Neuronal stem cell (in vitro differentiated cells): ENCODE data around the gene PTPRT.

Experiments used
- DNase-seq: peaks from one replicate; pipeline ENCODE4 v3.0.0-alpha.2; 2013; ENCODE audit warnings: low spot score
- H2AFZ ChIP-seq: one replicate; pipeline ENCODE4 v1.6.1; 2013; ENCODE audit warnings: mild to moderate bottlenecking, low read length, inconsistent platforms
- H2AK5ac ChIP-seq: 2 replicates; pipeline ENCODE4 v1.6.1; 2013; ENCODE audit warnings: low read depth, mild to moderate bottlenecking, inconsistent platforms, low read length, moderate library complexity, mixed read lengths
- H2BK120ac ChIP-seq: 2 replicates; pipeline ENCODE4 v1.6.1; 2013; ENCODE audit warnings: low read depth, mild to moderate bottlenecking, inconsistent platforms, low read length, moderate library complexity, mixed read lengths
- H2BK12ac ChIP-seq: one replicate; pipeline ENCODE4 v1.6.1; 2013; ENCODE audit warnings: low read length, inconsistent platforms
- H2BK15ac ChIP-seq: 2 replicates; pipeline ENCODE4 v1.6.1; 2013; ENCODE audit warnings: mild to moderate bottlenecking, low read length, inconsistent platforms, mixed read lengths
- H2BK5ac ChIP-seq: one replicate; pipeline ENCODE4 v1.6.1; 2013; ENCODE audit warnings: inconsistent platforms, mild to moderate bottlenecking, low read length, moderate library complexity
- H3K14ac ChIP-seq: one replicate; pipeline ENCODE4 v1.6.1; 2013; ENCODE audit warnings: low read length, inconsistent platforms
- H3K18ac ChIP-seq: 2 replicates; pipeline ENCODE4 v1.6.1; 2013; ENCODE audit warnings: low read length, inconsistent platforms
- H3K23ac ChIP-seq: 2 replicates; pipeline ENCODE4 v1.6.1; 2013; ENCODE audit warnings: low read depth, mild to moderate bottlenecking, mixed read lengths, low read length, inconsistent platforms; ENCODE audit not compliant: poor library complexity
- H3K27ac ChIP-seq: replicated peaks from 3 replicates; pipeline ENCODE4 v1.5.1; 2013; ENCODE audit warnings: low read length, inconsistent platforms
- H3K27me3 ChIP-seq, 3 experiments: 2 replicates each; pipeline ENCODE4 v1.6.1; 2013; ENCODE audit warnings: low read length in 3 of 3, mild to moderate bottlenecking in 2 of 3, inconsistent platforms in 1 of 3, low read depth in 1 of 3, mixed read lengths in 1 of 3, moderate library complexity in 1 of 3; ENCODE audit not compliant: control insufficient read depth in 3 of 3, insufficient read depth in 3 of 3
- H3K36me3 ChIP-seq, 2 donors: replicated peaks in 1 of 2; 2 replicates each; pipeline ENCODE4 v1.6.1; 2013; ENCODE audit warnings: low read length in 2 of 2; ENCODE audit not compliant: control insufficient read depth in 2 of 2, insufficient read depth in 2 of 2
- H3K4ac ChIP-seq: 2 replicates; pipeline ENCODE4 v1.6.1; 2013; ENCODE audit warnings: inconsistent platforms, mild to moderate bottlenecking, low read length, moderate library complexity
- H3K4me1 ChIP-seq, 2 donors: 1 replicate in 1 of 2; 2 replicates in 1 of 2; pipeline ENCODE4 v1.6.1; 2013; ENCODE audit warnings: low read length in 2 of 2, low read depth in 1 of 2; ENCODE audit not compliant: control insufficient read depth in 2 of 2, insufficient read depth in 1 of 2
- H3K4me2 ChIP-seq: one replicate; pipeline ENCODE4 v1.6.1; 2013; ENCODE audit warnings: mild to moderate bottlenecking, low read length, inconsistent platforms; ENCODE audit not compliant: insufficient read depth, poor library complexity, severe bottlenecking
- H3K4me3 ChIP-seq, 2 donors: 2 replicates each; pipeline ENCODE4 v1.5.1; 2013; ENCODE audit warnings: low read length in 2 of 2, mild to moderate bottlenecking in 2 of 2, inconsistent platforms in 1 of 2, moderate library complexity in 1 of 2
- H3K79me1 ChIP-seq: one replicate; pipeline ENCODE4 v1.6.1; 2013; ENCODE audit warnings: low read depth, mild to moderate bottlenecking, inconsistent platforms, low read length, moderate library complexity
- H3K9ac ChIP-seq: one replicate; pipeline ENCODE4 v1.6.1; 2013; ENCODE audit warnings: mild to moderate bottlenecking, low read depth, low read length, inconsistent platforms; ENCODE audit not compliant: poor library complexity
- H3K9me3 ChIP-seq, 2 donors: replicated peaks in 1 of 2; 2 replicates each; pipeline versions ENCODE3 to v1.6.1; 2013; ENCODE audit warnings: low read length in 2 of 2, mild to moderate bottlenecking in 2 of 2, inconsistent platforms in 1 of 2, low read depth in 1 of 2, mixed read lengths in 1 of 2, moderate library complexity in 1 of 2; ENCODE audit not compliant: control insufficient read depth in 2 of 2, insufficient read depth in 1 of 2
- H4K8ac ChIP-seq: one replicate; pipeline ENCODE4 v1.6.1; 2013; ENCODE audit warnings: low read depth, mild to moderate bottlenecking, inconsistent platforms, low read length, moderate library complexity
- H4K91ac ChIP-seq: one replicate; pipeline ENCODE4 v1.6.1; 2013; ENCODE audit warnings: low read length, low read depth, mild to moderate bottlenecking, inconsistent platforms; ENCODE audit not compliant: poor library complexity
- WGBS, 2 donors: extraction: QIAGEN DNeasy Blood & Tissue Kit; methylation state at CpG; one replicate each; pipeline ENCODE4 v1.1.7; 2013; ENCODE audit warnings: missing lambda C conversion rate in 2 of 2, mixed read lengths in 1 of 2; ENCODE audit not compliant: insufficient read length in 2 of 2, insufficient replicate concordance in 1 of 2; ENCODE audit errors: extremely low coverage in 2 of 2; 5-methylcytosine and 5-hydroxymethylcytosine counted together

The PTPRT gene

GRCh38 chr20:42183147-42183546 is 1006.6 kb downstream of the PTPRT start:
- H3K4me2 ChIP-seq: no peak overlapping the region
- no peak overlapping the region for H3K18ac ChIP-seq
- no peak overlapping the region for H2BK5ac ChIP-seq
- no peak overlapping the region for H3K4ac ChIP-seq
- no peak overlapping the region for H2BK120ac ChIP-seq
- H2AK5ac ChIP-seq: no peak overlapping the region
- no peak overlapping the region for H2BK12ac ChIP-seq
- no peak overlapping the region for H2BK15ac ChIP-seq
- no peak overlapping the region for H3K23ac ChIP-seq
- H4K8ac ChIP-seq: no peak overlapping the region
- H3K27ac ChIP-seq: no peak overlapping the region
- H3K36me3 ChIP-seq: no peaks in the 10 kb centered on the region
- no CpG with 5 or more reads among the region's 4 CpGs for WGBS, 2 donors
- H4K91ac ChIP-seq: no peak overlapping the region
- no peak for DNase-seq
- no peaks in the 10 kb centered on the region for H3K27me3 ChIP-seq
- no peaks in the 10 kb centered on the region for H3K4me1 ChIP-seq
- no peak overlapping the region for H3K14ac ChIP-seq
- H3K4me3 ChIP-seq: no peak overlapping the region
- no peak overlapping the region for H3K9ac ChIP-seq
- no peaks in the 10 kb centered on the region for H3K79me1 ChIP-seq
- no peak overlapping the region for H2AFZ ChIP-seq
- no peaks in the 10 kb centered on the region for H3K9me3 ChIP-seq

DNA sequence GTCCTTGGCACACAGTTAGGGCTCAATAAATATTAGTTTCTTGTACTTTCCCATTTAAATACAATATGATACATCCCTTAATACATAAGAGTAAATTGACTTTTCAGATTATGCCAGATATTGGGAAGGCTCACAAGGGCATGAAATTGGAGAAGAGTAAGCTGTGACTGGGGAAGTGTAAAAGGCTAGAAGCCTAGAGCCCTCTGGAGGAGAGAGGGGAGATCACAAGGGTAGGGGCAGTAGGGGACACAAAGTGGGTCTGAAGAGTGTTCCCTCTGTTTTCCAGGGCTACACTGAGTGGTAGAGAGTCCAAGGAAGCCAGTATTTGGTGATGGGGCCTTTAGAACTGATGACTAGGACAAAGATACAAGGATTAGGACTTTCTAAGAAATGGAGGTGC is 1008.6 kb downstream of the PTPRT start:
- H3K18ac ChIP-seq: no peak overlapping the region

GRCh38 chr20:42179768-42180167 is 1009.9 kb downstream of the PTPRT start:
- H3K9ac ChIP-seq: no peak overlapping the region
- H2BK120ac ChIP-seq: no peak overlapping the region
- no peak overlapping the region for H3K4me2 ChIP-seq
- H2BK12ac ChIP-seq: no peak overlapping the region
- H3K18ac ChIP-seq: no peak overlapping the region
- H2AFZ ChIP-seq: no peak overlapping the region
- no peaks in the 10 kb centered on the region for H3K27me3 ChIP-seq
- H4K8ac ChIP-seq: no peak overlapping the region
- H2AK5ac ChIP-seq: no peak overlapping the region
- H3K9me3 ChIP-seq: no peaks in the 10 kb centered on the region
- H3K4me3 ChIP-seq: no peak overlapping the region
- no peak overlapping the region for H3K23ac ChIP-seq
- no CpG with 5 or more reads among the region's 4 CpGs for WGBS, 2 donors
- no peaks in the 10 kb centered on the region for H3K79me1 ChIP-seq
- no peak overlapping the region for H3K27ac ChIP-seq
- H3K4me1 ChIP-seq: no peaks in the 10 kb centered on the region
- H2BK15ac ChIP-seq: no peak overlapping the region
- no peaks in the 10 kb centered on the region for H3K36me3 ChIP-seq
- no peak overlapping the region for H4K91ac ChIP-seq
- DNase-seq: peak; percentile 36
- no peak overlapping the region for H3K14ac ChIP-seq
- no peak overlapping the region for H2BK5ac ChIP-seq
- no peak overlapping the region for H3K4ac ChIP-seq

More for the DNA sequence above, 1008.6 kb downstream of the PTPRT start:
- Histone ChIP-seq H3K79me1 (no peaks in the 10 kb centered on the region), H3K36me3 (no peaks in the 10 kb centered on the region), H2BK15ac (no peak overlapping the region), H3K9me3 (no peaks in the 10 kb centered on the region), H4K91ac (no peak overlapping the region), H3K14ac (no peak overlapping the region), H3K4me2 (no peak overlapping the region), H2BK120ac (no peak overlapping the region), H2AK5ac (no peak overlapping the region), H4K8ac (no peak overlapping the region), H3K4me1 (no peaks in the 10 kb centered on the region), H3K23ac (no peak overlapping the region), H3K9ac (no peak overlapping the region), H3K27me3 (no peaks in the 10 kb centered on the region), H2AFZ (no peak overlapping the region), H3K4ac (no peak overlapping the region), H3K27ac (no peak overlapping the region), H2BK5ac (no peak overlapping the region), H3K4me3 (no peak overlapping the region), H2BK12ac (no peak overlapping the region)
- DNase-seq: no peak

DNA sequence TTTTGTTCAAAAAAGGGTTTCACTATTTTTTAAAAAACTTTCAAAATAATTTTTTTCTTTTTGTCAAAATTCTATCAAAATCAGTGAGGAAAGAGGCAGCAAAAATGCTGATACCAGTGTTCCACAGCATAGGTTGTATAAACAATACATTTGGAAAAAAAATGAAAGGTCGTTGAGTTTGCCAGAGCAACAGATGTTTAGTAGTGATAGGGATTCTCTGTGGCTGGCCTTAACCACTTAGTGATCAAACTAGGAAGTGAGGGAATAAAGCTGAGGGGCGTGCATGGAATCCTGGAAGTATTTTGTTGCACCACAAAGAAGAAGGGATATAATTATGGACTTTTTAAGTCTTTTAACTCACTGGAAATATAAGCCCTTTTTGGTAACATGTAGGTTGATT is 1016.3 kb downstream of the PTPRT start:
- Histone ChIP-seq H3K4me1 (no peaks in the 10 kb centered on the region), H3K14ac (no peak overlapping the region), H2BK15ac (no peak overlapping the region), H3K23ac (no peak overlapping the region), H3K27ac (no peak overlapping the region), H3K9ac (no peak overlapping the region), H3K4me3 (no peak overlapping the region), H3K9me3 (no peaks in the 10 kb centered on the region), H3K4me2 (no peak overlapping the region), H3K36me3 (no peaks in the 10 kb centered on the region), H4K91ac (no peak overlapping the region), H2AK5ac (no peak overlapping the region), H2BK12ac (no peak overlapping the region), H3K27me3 (no peaks in the 10 kb centered on the region), H2BK120ac (no peak overlapping the region), H4K8ac (no peak overlapping the region), H2AFZ (no peak overlapping the region), H3K4ac (no peak overlapping the region), H3K18ac (no peak overlapping the region), H2BK5ac (no peak overlapping the region), H3K79me1 (no peaks in the 10 kb centered on the region)
- no CpG with 5 or more reads among the region's 2 CpGs for WGBS, 2 donors
- DNase-seq: no peak
